GM18499 (cell line): ENCODE measurements around the gene OR9G4.

Experiments used
- ATAC-seq: cut with Tn5 transposase; IDR thresholded peaks from one replicate; pipeline ENCODE4 v1.9.1; 2021; ENCODE audit warnings: moderate number of reproducible peaks; ENCODE audit not compliant: insufficient read depth, unreplicated experiment

Gene OR9G4

GRCh38 chr11:56748597-56748996 is at the start of gene OR9G4:
OR9G4 (minus strand) TSS chr11:56748697; CDS start chr11:56743766, 4,931 bp downstream.
- no peak for ATAC-seq

GRCh38 chr11:56783448-56784041 is 35.0 kb upstream of the OR9G4 start:
- no peak for ATAC-seq

GRCh38 chr11:56782167-56782847 is 33.8 kb upstream of the OR9G4 start:
- ATAC-seq = peak; percentile 84

- ATAC-seq = no peak
These were observed 28.3 kb upstream of the OR9G4 start for GRCh38 chr11:56776809-56777208.

GRCh38 chr11:56764976-56765375 is 16.5 kb upstream of the OR9G4 start:
- ATAC-seq = no peak

GRCh38 chr11:56751480-56751879 is 3.0 kb upstream of the OR9G4 start:
- no peak for ATAC-seq

GRCh38 chr11:56750190-56750589 is 1.7 kb upstream of the OR9G4 start:
- ATAC-seq = no peak

- no peak for ATAC-seq
These were observed 7.6 kb downstream of the OR9G4 start for GRCh38 chr11:56740886-56741285.

- ATAC-seq = no peak
These were observed 8.4 kb downstream of the OR9G4 start for GRCh38 chr11:56740107-56740506.

GRCh38 chr11:56720513-56720912 is 28.0 kb downstream of the OR9G4 start:
- no peak for ATAC-seq

GRCh38 chr11:56716379-56716854 is 32.1 kb downstream of the OR9G4 start:
- peak; percentile 60 for ATAC-seq

GRCh38 chr11:56714206-56714605 is 34.3 kb downstream of the OR9G4 start:
- ATAC-seq = no peak

- no peak for ATAC-seq
These were observed 42.0 kb downstream of the OR9G4 start for GRCh38 chr11:56706486-56706885.

- ATAC-seq = no peak
These were observed 42.6 kb downstream of the OR9G4 start for GRCh38 chr11:56705784-56706396.

- ATAC-seq = no peak
These were observed 47.5 kb downstream of the OR9G4 start for GRCh38 chr11:56700914-56701485.

- no peak for ATAC-seq
These were observed 48.1 kb downstream of the OR9G4 start for GRCh38 chr11:56700242-56700913.

- no peak for ATAC-seq
These were observed 49.7 kb downstream of the OR9G4 start, which contains the start of gene OR9G1 for GRCh38 chr11:56698795-56699194. OR9G1 (plus strand) TSS chr11:56699095; CDS start chr11:56700388, 1,293 bp downstream.

- ATAC-seq = no peak
These were observed 55.1 kb downstream of the OR9G4 start for GRCh38 chr11:56693428-56693827.
